ENCODE data around the gene GJE1.

GJE1 gene

GRCh38 chr6:142167071-142167470, 34.3 kb downstream of the GJE1 start:
- DNase-seq = no peak

DNA sequence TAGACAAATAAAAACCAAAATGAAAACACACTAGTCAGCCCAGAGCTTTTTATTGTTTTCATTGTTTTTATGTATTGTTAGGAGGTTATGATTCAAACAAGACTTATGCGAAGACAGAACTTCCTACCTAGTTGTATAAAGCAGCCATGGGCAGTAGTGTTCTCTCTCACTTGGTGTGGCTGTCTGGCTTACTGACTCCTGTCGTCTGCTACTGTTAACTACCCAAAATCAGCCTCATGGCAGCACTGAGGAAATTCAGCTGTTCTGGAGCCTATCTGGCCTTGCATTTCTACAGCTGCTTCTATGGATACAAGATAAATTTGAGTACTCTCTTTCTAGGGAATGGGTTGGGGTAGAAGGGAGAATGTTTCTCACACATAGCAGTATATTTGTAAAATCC, 34.8 kb downstream of the GJE1 start:
- no peak for DNase-seq

GRCh38 chr6:142171351-142171750, 38.6 kb downstream of the GJE1 start:
- DNase-seq = no peak

DNA sequence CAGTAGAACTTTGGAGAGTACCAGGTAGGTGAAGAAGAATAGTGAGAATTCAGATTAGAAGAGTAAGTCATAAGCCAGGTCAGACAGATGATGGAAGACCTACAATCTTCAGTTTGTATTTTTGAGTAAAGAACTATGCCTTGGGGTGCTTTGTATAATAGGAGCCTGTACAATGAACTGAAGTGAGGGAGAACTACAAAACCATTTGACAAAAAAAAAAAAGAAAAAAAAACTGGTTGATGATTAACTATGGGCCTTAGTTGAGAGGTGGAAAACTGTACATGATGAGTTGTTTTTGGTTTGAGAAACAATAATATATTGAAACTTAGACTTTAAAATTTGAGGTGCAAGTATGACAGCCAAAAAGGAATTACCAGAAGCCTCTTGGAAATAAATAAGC, 40.0 kb downstream of the GJE1 start:
- DNase-seq = no peak

GRCh38 chr6:142173980-142174379, 41.3 kb downstream of the GJE1 start:
- no peak for DNase-seq

DNA sequence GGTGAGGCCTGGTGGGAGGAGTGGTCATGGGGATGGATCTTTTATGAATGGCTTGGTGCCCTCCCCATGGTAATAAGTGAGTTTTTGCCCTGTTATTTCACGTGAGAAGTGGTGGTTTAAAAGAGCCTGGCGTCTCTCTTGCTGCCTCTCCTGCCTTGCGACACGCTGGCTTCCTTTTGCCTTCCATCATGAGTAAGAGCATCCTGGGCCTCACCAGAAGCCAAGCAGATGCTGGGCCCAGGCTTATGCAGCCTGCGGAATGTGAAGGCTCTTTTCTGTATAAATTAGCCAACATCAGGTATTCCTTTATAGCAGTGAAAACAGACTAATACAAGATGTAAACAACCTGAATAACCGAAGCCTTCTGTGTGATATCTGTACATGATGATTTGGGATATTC, 42.0 kb downstream of the GJE1 start:
- DNase-seq = no peak

DNA sequence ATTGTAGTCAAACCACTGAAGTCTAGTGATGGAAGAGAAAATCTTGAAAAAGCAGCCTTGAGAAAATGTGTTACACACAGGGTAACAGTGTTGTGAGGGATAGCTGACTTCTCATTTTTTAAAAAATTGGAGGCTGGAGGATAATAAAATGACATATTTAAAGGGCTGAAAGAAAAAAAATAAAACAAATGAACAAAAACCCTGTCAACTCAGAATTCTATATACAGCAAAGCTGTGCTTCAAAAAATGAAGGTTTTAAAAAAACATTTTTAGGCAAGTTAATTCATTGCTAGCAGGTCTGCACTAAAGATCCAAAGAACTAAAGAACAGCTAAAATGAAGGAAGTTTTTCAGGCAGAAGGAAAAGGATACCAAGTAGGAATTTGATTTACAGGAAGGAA, 45.4 kb downstream of the GJE1 start:
- DNase-seq = no peak

DNA sequence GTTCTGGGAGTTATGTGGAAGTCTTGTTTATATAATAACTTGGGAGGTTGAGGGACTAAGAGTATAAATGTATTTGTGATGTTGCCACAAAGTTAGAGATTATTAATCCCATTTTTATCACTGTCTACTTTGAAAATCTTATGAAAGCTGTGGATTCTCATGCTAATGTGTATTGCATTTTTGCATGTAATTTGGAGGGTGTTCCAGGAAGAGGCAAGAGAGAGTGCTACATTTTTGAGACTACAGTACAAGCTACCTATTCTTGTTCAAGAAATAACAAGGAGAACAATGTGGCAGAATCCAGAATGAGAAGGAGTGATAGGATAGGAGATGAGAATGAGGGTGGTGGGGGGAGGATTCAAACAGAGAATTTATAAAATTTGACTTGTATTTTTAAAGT, 49.3 kb downstream of the GJE1 start:
- DNase-seq = no peak

GRCh38 chr6:142183351-142183750, 50.6 kb downstream of the GJE1 start:
- DNase-seq = no peak

DNA sequence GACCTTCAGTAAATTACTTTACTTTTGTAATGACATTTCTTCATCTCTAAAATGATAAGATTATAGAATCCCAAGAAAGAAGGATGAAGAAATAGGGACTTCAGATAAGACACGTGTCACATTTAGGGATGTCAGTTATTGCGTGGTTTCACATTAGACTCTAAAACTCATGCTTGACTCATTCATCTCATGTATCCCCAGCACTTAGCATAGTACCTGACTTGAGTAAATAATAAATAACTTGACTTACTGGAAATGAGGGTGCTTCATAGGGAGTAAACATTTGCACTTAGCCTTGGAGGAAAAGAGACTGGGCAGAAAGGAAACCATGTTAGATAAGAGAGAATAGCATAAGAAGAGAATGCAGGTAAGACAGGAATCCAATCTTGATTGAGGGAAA, 51.6 kb downstream of the GJE1 start:
- DNase-seq = no peak

All from stimulated activated CD4-positive, alpha-beta T cell treated with anti-CD3 and anti-CD28 coated beads, Interleukin-4, amount 100 ng/mL, for 1 hour (primary cell).